Left kidney (tissue), 1 donor: ENCODE data around the gene OCIAD1. TPM values are rescaled to one million over a fixed set of nuclear protein-coding genes. Genes with fewer than 3 reads are reported as not detected.

Experiments used
- polyA plus RNA-seq: library from polyadenylated mRNA; unstranded; fragments of 120-200 nt; gene quantifications from one replicate; pipeline ENCODE4 v1.2.1, GENCODE V29; 2013; ENCODE audit not compliant: insufficient read length

The OCIAD1 gene
- polyA plus RNA-seq, 1 donor: 296 TPM

Other genes starting within 250 kb of the OCIAD1 start
- 60.6 TPM for gene FRYL, start 50.8 kb upstream of the OCIAD1 start, polyA plus RNA-seq
- gene OCIAD2, start 75.7 kb downstream of the OCIAD1 start, polyA plus RNA-seq: 209 TPM
- gene CWH43, start 155.2 kb downstream of the OCIAD1 start, polyA plus RNA-seq: 7.4 TPM